Mesothelial cell of epicardium (in vitro differentiated cells): Measurements from ENCODE around the gene SLC35D2. TPM values are rescaled to one million over a fixed set of nuclear protein-coding genes. Genes with fewer than 3 reads are reported as not detected.
"Not testable (repeated sequence)": the region's sequence is repeated elsewhere in the genome, so short reads cannot be mapped to it uniquely, and the experiment has no call there.

Source experiments
- DNase-seq, 2 experiments: peaks; one replicate each; pipeline ENCODE4 v3.0.0; 2021; ENCODE audit warnings: low spot score in 2 of 2; ENCODE audit not compliant: unreplicated experiment in 2 of 2
- H3K27ac Mint-ChIP-seq: 2 replicates; pipeline ENCODE4 v1.8.0; 2021; ENCODE audit warnings: mixed read lengths
- H3K27me3 Mint-ChIP-seq: 2 replicates; pipeline ENCODE4 v1.8.0; 2021; ENCODE audit warnings: low read depth, mixed read lengths
- H3K36me3 Mint-ChIP-seq: 2 replicates; pipeline ENCODE4 v1.8.0; 2021; ENCODE audit warnings: mixed read lengths
- H3K4me1 Mint-ChIP-seq: 2 replicates; pipeline ENCODE4 v1.8.0; 2021; ENCODE audit warnings: mixed read lengths
- H3K4me3 Mint-ChIP-seq: 2 replicates; pipeline ENCODE4 v1.8.0; 2021; ENCODE audit warnings: mild to moderate bottlenecking, moderate library complexity, mixed read lengths
- H3K9me3 Mint-ChIP-seq: 2 replicates; pipeline ENCODE4 v1.8.0; 2021; ENCODE audit warnings: mixed read lengths
- total RNA-seq: library from RNA; stranded (reverse); gene quantifications from 3 replicates; pipeline ENCODE4 v1.2.1, GENCODE V29; 2021
- TF ChIP-seq, protein P1 (sequence below): fragments of 200-600 bp; sonication (generic); IDR thresholded peaks from one replicate; pipeline ENCODE4 v1.5.0; 2021; ENCODE audit warnings: antibody characterized with exemption; ENCODE audit not compliant: unreplicated experiment

Gene SLC35D2
- total RNA-seq, 1 donor from 2014 or later: 22.2 TPM

DNA sequence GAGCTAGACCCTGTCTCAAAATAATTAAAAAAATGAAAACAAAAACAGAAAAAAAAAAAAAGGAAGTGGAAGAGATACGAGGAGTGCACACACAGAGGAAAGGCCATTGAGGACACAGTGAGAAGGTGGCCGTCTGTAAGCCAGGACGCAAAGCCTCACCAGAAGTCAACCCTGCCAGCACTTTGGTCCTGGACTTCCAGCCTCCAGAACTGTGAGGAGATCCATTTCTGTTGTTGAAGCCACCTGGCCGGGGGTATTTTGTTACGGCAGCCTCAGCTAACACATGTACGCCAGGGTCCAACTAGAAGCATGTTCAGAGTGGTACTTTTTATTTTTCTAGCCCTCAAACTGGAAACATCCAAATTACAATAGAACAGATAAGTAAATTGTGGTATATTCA is 21.8 kb downstream of the SLC35D2 start:
- Mint-ChIP-seq H3K27me3 (no peaks in the 10 kb centered on the region), H3K27ac (no peak overlapping the region), H3K36me3 (peaks cover 33% of the 10 kb centered on the region), H3K4me1 (no peaks in the 10 kb centered on the region), H3K9me3 (peaks cover 4% of the 10 kb centered on the region), H3K4me3 (no peak overlapping the region)
- no peak for DNase-seq
- TF ChIP-seq, protein P1, sequence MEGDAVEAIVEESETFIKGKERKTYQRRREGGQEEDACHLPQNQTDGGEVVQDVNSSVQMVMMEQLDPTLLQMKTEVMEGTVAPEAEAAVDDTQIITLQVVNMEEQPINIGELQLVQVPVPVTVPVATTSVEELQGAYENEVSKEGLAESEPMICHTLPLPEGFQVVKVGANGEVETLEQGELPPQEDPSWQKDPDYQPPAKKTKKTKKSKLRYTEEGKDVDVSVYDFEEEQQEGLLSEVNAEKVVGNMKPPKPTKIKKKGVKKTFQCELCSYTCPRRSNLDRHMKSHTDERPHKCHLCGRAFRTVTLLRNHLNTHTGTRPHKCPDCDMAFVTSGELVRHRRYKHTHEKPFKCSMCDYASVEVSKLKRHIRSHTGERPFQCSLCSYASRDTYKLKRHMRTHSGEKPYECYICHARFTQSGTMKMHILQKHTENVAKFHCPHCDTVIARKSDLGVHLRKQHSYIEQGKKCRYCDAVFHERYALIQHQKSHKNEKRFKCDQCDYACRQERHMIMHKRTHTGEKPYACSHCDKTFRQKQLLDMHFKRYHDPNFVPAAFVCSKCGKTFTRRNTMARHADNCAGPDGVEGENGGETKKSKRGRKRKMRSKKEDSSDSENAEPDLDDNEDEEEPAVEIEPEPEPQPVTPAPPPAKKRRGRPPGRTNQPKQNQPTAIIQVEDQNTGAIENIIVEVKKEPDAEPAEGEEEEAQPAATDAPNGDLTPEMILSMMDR: no peak

GRCh38 chr9:96360976-96361375 is 22.5 kb downstream of the SLC35D2 start:
- Mint-ChIP-seq H3K9me3 (peaks cover 4% of the 10 kb centered on the region), H3K4me3 (no peak overlapping the region), H3K27me3 (no peaks in the 10 kb centered on the region), H3K36me3 (peaks cover 33% of the 10 kb centered on the region), H3K27ac (no peak overlapping the region), H3K4me1 (no peaks in the 10 kb centered on the region)
- DNase-seq: no peak
- TF ChIP-seq, protein P1: no peak

GRCh38 chr9:96360523-96360922 is 23.0 kb downstream of the SLC35D2 start:
- H3K4me3 Mint-ChIP-seq, H3K27ac Mint-ChIP-seq, H3K9me3 Mint-ChIP-seq, DNase-seq, H3K4me1 Mint-ChIP-seq, H3K27me3 Mint-ChIP-seq: not testable (repeated sequence)
- peaks cover 35% of the 10 kb centered on the region for H3K36me3 Mint-ChIP-seq

DNA sequence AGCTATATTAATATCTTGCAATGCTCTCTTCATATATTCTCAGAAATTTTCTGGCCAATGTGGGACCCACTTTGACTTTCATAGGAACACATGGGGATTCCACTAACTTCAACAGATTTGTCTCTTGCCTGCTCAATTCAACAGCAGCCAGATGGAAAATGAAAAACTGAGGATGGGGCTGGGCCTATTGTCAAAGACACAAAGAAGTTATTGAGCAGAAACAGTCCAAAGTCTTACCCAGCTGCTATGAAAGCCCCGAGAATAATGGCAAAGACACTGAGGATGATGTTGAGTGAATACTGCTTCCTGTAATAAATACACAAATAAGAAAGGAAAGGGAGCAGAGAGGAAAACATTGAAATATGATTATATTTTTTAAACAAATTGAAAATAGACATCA is 32.6 kb downstream of the SLC35D2 start:
- Mint-ChIP-seq H3K27ac (no peak overlapping the region), H3K36me3 (peaks cover 25% of the 10 kb centered on the region), H3K4me3 (no peak overlapping the region), H3K9me3 (peaks cover 13% of the 10 kb centered on the region), H3K4me1 (no peaks in the 10 kb centered on the region), H3K27me3 (no peaks in the 10 kb centered on the region)
- TF ChIP-seq, protein P1: no peak
- DNase-seq: no peak

DNA sequence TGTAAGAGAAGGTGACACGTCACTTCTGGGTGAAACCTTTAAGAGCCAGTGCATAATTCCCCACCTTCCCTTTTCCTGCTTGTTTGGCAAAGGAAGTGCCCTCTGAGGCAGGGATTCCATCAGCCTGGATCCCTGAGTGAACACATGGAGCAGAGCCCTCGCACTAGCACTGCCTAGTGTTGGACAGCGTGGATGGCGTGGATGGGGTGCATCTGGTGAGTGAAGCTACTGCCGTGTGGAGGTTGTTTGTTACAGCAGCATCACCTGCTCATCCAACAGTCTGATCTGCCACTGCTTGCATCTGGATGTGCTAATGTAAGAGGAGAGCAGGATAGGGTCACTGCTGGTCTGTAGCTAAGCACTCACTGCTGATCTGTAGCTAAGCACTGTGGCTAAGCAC is 35.2 kb downstream of the SLC35D2 start:
- TF ChIP-seq, protein P1: no peak
- Mint-ChIP-seq H3K36me3 (peaks cover 24% of the 10 kb centered on the region), H3K4me3 (no peak overlapping the region), H3K27me3 (no peaks in the 10 kb centered on the region), H3K4me1 (peaks cover 10% of the 10 kb centered on the region), H3K9me3 (peaks cover 13% of the 10 kb centered on the region), H3K27ac (no peak overlapping the region)
- DNase-seq: no peak

GRCh38 chr9:96345551-96345950 is 38.0 kb downstream of the SLC35D2 start:
- peaks cover 13% of the 10 kb centered on the region for H3K4me1 Mint-ChIP-seq
- peaks cover 8% of the 10 kb centered on the region for H3K9me3 Mint-ChIP-seq

More at GRCh38 chr9:96345551-96345950, 38.0 kb downstream of the SLC35D2 start:
- Mint-ChIP-seq H3K36me3 (peaks cover 18% of the 10 kb centered on the region), H3K4me3 (no peak overlapping the region), H3K27me3 (no peaks in the 10 kb centered on the region), H3K27ac (no peak overlapping the region)
- TF ChIP-seq, protein P1: no peak
- DNase-seq: no peak
